22Rv1 (cell line): Measurements from ENCODE around the gene TIMM50.

Experiments used
- ZFX ChIP-seq: fragments of 450-650 bp; IDR thresholded peaks from 2 replicates; pipeline ENCODE4 v1.6.1; 2017; ENCODE audit warnings: antibody characterized with exemption, borderline replicate concordance
- TF ChIP-seq, protein P1 (sequence below): fragments of 450-650 bp; IDR thresholded peaks from 2 replicates; pipeline ENCODE4 v1.5.1; 2017; ENCODE audit warnings: mild to moderate bottlenecking

DNA sequence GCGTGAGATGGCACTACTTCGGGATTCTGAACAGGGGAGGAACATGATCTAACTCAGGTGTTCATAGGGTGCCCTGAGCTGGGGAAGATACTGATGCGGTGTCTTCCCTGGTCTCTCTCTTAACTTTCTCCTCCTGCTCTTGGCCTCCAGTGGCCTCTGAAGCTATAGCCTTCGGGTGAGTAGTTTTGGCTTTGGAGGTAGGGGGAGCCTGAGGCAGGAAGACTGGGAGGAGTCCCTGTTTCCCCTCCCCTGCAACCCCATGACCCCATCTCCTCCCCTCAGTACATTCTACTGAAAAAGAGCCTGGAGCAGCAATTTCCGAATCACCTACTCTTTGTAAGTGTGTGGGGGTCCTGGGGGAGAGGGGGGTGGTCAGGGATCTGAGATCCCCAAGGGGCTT lies 37.8 kb downstream of the TIMM50 start:
- TF ChIP-seq, protein P1, sequence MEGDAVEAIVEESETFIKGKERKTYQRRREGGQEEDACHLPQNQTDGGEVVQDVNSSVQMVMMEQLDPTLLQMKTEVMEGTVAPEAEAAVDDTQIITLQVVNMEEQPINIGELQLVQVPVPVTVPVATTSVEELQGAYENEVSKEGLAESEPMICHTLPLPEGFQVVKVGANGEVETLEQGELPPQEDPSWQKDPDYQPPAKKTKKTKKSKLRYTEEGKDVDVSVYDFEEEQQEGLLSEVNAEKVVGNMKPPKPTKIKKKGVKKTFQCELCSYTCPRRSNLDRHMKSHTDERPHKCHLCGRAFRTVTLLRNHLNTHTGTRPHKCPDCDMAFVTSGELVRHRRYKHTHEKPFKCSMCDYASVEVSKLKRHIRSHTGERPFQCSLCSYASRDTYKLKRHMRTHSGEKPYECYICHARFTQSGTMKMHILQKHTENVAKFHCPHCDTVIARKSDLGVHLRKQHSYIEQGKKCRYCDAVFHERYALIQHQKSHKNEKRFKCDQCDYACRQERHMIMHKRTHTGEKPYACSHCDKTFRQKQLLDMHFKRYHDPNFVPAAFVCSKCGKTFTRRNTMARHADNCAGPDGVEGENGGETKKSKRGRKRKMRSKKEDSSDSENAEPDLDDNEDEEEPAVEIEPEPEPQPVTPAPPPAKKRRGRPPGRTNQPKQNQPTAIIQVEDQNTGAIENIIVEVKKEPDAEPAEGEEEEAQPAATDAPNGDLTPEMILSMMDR, result no peak
- no peak for TF ChIP-seq ZFX
